NOMO-1 treated with dmso at 0.1 percent for 144 hours (cell line): ENCODE data around the gene C1GALT1C1L.
"Not testable (repeated sequence)": the region's sequence is repeated elsewhere in the genome, so short reads cannot be mapped to it uniquely, and the experiment has no call there.

Experiments used
- DNase-seq: peaks from one replicate; lab custom pipeline; 2025; ENCODE audit not compliant: unreplicated experiment; lab: John Stamatoyannopoulos, UW

The C1GALT1C1L gene

GRCh38 chr2:43676322-43677050 lies at the start of gene C1GALT1C1L:
Gene C1GALT1C1L, minus strand, starts transcription at chr2:43676429. Its CDS starts 107 bp downstream, at chr2:43676322.
- DNase-seq: peak; percentile 11

DNA sequence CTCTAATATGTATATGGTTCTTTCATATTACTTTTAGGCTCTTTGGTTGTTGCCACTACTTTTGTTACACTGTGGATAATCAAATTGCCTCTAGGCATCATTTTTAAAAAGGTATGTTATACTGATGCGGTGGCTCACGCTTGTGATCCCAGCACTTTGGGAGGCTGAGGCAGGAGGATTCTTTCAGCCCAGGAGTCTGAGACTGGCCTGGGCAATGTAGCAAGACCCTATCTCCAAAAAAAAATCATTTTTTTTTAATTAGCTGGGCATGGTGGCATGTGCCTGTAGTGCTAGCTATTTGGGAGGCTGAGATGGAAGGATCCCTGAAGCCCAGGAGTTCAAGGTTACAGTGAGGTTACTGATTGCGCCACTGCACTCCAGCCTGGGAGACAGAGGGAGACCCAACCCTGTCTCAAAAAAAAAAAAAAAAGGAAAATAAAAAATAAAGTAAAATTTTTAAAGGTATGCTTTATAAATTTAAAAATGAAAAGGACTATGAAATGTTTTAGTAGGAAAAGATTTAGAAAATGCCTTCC lies 49.5 kb upstream of the C1GALT1C1L start:
- no peak for DNase-seq

GRCh38 chr2:43724728-43725526 lies 48.7 kb upstream of the C1GALT1C1L start:
- DNase-seq: no peak

DNA sequence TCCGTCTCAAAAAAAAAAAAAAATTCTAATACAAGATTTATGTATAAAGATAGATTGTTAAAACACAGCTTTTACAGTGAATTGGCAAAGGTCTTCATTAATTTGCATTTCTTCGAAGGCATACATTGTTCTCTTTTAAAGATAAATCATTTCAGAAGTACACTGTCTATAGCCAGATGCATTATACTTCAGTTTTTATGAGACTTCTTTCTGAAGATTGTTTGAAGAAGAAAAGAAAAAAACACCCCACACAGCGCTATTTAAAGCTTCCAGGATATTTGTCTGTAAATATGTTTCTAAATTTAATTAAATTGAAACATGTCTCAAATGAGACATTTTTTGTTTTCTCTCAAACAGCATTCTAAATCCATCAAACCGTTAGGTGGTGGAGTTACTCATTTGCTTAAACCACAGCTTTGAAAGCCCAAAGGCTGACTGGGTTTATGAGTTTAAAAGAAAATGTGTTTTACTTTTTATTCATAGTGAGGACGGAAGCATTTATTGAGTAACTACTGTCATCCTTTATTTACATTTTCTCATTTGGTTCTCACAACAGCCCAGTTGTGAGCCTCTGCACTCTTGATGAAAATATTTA lies 42.4 kb upstream of the C1GALT1C1L start:
- DNase-seq: no peak

DNA sequence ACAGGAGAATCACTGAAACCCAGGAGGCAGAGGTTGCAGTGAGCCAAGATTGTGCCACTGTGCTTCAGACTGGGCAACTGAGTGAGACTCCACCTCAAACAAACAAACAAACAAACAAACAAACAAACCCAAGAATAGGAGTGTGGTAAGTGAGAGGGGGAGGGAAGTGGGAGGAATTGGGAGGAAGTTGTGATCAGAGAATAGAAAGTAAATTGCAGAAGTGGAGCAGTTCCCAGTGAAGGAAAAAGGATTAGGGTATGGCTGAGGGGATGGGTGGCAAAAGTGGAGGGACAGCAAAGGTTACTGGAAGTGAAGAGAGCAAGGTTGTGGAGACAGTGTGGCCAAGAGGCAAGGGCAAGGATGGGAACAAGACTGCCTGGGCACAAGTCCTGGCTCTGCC lies 41.1 kb upstream of the C1GALT1C1L start:
- DNase-seq: no peak

DNA sequence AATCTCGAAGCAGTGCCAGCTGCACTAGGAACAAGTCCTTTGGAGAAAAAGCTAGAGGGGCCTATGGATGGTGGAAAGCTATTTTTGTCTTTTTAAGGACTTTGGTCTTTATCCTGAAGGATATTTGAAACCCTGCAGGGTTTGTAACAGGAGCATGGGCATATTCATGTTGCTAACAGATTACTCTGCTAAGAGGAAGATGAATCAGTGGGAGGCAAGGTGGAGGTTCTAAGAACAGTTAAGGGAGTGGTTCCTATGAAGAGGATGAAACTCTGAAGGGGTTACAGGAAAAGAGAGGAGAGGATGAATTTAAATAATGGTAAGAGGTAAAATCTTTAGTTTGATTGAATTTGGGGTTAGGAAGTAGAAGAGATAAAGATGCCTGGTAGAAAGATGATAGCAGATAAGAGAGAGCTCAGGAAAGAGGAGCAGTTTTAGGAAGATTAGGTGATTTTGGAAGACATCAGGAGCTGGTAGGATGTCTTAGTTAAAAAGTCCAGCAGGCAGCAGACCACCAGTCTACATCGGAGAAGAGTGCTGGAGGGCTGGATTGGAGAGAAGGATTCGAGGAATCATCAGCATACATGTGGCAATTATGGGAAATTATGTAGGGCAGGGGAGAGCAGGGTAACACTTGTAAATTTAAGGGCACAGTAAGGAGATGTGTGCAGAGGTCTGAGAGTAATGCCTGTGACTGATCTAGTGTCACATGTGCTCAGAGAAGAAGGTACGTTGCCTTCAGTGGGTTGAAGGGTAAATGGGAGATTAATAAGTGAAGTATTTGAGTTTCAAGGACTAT lies 39.3 kb upstream of the C1GALT1C1L start:
- DNase-seq: no peak

GRCh38 chr2:43714164-43714563 lies 37.9 kb upstream of the C1GALT1C1L start:
- no peak for DNase-seq

DNA sequence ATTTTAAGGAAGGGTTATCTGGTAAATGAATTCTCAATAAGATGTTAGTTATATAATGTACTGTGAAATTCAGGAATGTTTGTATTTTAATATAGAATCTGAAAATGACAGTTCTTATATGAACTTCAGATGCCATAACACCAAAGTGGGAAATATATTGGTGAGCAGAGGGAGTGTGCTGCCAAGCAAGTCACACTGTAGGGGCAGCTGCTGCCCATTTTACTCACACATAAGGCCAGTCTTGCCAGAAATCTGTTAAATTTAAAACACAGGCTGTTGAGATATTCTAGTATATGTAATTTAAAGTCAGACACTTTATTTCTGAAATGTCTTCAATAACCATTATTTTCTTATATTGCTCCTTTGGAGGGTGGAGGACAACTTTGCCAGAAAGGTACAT lies 34.6 kb upstream of the C1GALT1C1L start:
- DNase-seq: no peak

DNA sequence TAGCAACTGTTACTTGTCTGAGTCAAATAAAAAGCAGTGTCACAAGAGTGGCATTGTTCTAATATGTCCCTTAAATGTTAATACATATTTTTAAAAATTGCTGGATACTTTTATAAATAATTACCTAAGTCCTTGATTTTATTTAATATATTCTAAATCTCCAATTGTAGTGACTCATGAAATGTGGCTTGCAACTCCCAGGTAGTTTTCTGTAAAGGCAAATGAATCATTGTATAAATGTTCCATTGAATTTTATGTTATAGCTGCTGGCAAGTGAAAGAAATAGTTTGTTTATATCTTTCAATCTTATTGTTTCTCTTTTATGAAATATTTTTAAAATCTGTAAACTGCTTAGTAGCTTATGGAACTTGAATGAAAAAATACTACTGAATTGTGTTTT lies 32.7 kb upstream of the C1GALT1C1L start:
- no peak for DNase-seq

DNA sequence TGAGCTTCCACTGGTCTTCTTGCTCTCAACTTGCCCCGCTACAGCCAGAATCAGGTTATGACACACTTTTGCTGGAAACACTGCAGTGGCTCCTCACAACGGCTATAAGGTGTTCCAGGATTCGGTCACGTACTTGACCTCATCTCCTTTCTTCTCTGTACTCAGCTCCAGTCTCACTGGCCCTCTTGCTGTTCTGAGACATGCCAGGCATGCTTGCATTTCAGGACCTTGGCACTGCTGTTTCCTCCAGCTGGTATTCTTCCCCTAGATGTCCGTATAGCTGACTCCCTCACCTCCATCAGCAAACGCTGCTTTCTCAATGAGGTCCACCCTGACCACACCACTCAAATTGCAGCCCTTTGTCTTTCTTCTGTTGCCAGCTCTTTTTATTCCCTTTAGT lies 31.9 kb upstream of the C1GALT1C1L start:
- no peak for DNase-seq

- DNase-seq: no peak
Measured at GRCh38 chr2:43707255-43708015, 31.2 kb upstream of the C1GALT1C1L start.

DNA sequence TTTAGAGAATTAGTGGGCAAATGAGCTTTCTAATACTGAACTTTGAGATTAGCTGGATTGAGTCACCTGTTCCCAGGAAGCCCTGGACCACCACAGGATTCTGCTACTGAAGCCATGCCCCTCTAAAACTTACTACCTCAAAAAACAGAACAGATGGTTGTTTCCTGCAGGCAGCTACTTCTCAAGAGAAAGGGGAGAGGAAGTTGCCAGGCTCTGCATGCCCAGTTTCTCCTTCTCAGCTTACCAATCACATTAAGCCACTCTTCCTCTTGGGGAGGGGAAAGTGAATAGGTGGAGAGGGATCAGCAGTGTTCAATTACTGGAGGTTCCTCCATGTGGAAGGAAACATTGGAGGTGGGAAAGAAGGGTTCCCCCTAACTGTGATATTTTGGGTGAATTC lies 24.9 kb upstream of the C1GALT1C1L start:
- peak; percentile 1 for DNase-seq

DNA sequence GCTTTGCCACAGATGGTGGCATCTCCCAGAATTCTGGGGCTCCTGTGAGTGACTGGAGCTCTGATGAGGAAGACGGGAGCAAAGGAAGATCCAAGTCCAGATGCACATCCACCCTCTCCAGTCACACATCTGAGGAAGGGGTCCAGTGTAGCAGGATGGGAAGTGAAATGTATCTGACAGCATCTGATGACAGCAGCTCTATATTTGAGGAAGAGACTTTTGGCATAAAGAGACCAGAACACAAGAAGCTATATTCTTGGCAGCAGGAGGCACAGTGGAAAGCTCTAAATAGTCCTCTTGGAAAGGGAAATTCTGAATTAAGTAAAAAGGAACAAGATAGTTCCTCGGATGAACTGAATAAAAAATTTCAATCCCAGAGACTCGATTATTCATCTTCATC lies 23.5 kb upstream of the C1GALT1C1L start:
- DNase-seq: no peak

DNA sequence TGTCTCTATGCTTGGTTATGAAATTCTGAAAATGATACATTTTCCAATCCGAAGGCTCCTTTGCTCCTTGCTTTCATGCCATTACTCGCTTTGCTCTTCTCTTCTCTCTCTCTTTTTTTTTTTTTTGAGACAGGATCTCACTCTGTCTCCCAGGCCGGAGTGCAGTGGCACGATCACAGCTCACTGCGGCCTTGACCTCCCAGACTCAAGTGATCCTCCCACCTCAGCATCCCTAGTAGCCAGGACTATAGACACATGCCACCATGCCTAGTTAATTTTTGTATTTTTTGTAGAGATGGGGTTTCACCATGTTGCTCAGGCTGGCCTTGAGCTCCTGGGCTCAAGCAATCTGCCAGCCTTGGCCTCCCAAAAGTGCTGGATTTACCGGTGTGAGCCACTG lies 21.9 kb upstream of the C1GALT1C1L start:
- not testable (repeated sequence) for DNase-seq

DNA sequence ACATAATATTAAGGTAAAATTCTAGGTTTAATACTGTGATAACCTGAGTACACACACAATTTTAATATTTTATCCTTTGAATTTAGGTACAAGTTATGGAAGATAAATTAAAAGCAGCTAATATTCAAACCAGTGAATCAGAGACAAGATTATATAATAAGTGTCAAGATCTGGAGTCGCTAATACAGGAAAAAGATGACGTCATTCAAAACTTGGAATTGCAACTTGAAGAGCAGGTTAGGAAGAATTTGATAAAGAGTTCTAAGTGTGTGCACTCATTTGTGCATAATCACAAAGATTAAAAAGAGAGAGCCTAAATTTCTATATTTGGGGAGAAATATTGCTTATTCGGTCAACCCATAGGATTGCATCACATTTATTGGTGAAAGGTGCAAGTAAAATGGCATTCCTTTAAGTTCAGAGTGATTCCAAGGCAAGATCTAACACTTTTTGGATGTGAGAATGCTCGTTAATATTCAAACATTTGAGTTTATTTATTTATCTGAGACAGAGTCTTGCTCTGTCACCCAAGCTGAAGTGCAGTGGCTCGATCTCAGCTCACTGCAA lies 16.3 kb upstream of the C1GALT1C1L start:
- no peak for DNase-seq

GRCh38 chr2:43689999-43690398 lies 13.8 kb upstream of the C1GALT1C1L start:
- DNase-seq: no peak

DNA sequence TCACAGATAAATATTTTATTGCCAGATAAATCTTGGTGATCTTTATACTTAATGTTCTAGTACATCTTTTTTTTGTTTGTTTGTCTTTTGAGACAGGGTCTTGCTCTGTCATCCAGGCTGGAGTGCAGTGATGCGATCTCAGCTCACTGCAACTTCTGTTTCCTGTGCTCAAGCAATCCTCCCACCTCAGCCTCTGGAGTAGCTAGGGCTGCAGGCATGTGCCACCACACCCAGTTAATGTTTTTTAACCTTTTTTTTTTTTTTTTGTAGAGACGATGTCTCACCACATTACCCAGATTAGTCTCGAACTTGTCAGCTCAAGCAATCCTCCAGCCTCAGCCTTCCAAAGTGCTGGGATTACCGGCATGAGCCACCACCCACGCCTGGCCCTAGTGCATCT lies 9.1 kb upstream of the C1GALT1C1L start:
- no peak for DNase-seq

DNA sequence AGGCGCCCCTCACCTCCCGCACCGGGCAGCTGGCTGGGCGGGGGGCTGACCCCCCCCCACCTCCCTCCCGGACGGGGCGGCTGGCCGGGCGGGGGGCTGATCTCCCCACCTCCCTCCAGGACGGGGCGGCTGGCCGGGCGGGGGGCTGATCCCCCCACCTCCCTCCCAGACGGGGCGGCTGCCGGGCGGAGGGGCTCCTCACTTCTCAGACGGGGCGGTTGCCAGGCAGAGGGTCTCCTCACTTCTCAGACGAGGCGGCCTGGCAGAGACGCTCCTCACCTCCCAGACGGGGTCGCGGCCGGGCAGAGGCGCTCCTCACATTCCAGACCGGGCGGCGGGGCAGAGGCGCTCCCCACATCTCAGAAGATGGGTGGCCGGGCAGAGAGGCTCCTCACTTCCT lies 1.6 kb upstream of the C1GALT1C1L start:
- not testable (repeated sequence) for DNase-seq

GRCh38 chr2:43675646-43676321 lies 445 bp downstream of the C1GALT1C1L start:
- no peak for DNase-seq
